Panc1 (cell line): ENCODE measurements around the gene ITPR2.

Experiments
- POLR2AphosphoS5 ChIP-seq: IDR thresholded peaks from 2 replicates; pipeline ENCODE4 v1.6.1; 2012; ENCODE audit warnings: mild to moderate bottlenecking, low read depth, low read length, moderate library complexity
- SIN3A ChIP-seq: IDR thresholded peaks from 2 replicates; pipeline ENCODE4 v1.6.1; 2012; ENCODE audit warnings: low read depth, mild to moderate bottlenecking, low read length, moderate library complexity, borderline replicate concordance; ENCODE audit not compliant: insufficient read depth
- TCF7L2 ChIP-seq: IDR thresholded peaks from 2 replicates; pipeline ENCODE4 v1.6.1; 2011; ENCODE audit warnings: mild to moderate bottlenecking, low read depth, low read length, inconsistent platforms
- TF ChIP-seq, protein P1 (sequence below): fragments of 450-650 bp; IDR thresholded peaks from 2 replicates; pipeline ENCODE4 v1.5.1; 2017; ENCODE audit warnings: mild to moderate bottlenecking
- TF ChIP-seq, protein P2 (sequence below), 2 experiments: IDR thresholded peaks; 2 replicates each; pipeline ENCODE4 v1.6.1; 2011 to 2012; ENCODE audit warnings: low read depth in 2 of 2, control low read depth in 1 of 2, low read length in 1 of 2, mild to moderate bottlenecking in 1 of 2, moderate library complexity in 1 of 2; ENCODE audit not compliant: insufficient read depth in 1 of 2

DNA sequence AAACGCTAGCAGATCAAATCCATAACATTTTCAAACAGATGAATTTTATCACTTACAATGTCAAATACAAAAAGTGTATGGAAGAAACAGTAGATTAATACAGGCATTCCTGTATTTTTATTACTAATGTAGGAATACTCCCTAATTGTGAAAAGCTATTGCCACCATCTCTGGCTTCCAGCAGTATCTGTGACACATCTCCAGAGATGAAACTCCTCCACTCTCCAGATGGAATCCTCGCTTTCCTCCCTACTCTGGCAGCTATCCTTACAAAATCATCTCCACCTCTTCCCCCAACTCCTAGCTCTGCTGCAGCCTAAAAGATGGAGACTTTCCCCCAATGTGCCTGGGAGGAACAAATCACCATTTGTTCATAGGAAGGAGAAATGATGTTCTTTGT, 426.2 kb downstream of the ITPR2 start:
- TF ChIP-seq, protein P1, sequence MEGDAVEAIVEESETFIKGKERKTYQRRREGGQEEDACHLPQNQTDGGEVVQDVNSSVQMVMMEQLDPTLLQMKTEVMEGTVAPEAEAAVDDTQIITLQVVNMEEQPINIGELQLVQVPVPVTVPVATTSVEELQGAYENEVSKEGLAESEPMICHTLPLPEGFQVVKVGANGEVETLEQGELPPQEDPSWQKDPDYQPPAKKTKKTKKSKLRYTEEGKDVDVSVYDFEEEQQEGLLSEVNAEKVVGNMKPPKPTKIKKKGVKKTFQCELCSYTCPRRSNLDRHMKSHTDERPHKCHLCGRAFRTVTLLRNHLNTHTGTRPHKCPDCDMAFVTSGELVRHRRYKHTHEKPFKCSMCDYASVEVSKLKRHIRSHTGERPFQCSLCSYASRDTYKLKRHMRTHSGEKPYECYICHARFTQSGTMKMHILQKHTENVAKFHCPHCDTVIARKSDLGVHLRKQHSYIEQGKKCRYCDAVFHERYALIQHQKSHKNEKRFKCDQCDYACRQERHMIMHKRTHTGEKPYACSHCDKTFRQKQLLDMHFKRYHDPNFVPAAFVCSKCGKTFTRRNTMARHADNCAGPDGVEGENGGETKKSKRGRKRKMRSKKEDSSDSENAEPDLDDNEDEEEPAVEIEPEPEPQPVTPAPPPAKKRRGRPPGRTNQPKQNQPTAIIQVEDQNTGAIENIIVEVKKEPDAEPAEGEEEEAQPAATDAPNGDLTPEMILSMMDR = no peak
- TF ChIP-seq, protein P2, sequence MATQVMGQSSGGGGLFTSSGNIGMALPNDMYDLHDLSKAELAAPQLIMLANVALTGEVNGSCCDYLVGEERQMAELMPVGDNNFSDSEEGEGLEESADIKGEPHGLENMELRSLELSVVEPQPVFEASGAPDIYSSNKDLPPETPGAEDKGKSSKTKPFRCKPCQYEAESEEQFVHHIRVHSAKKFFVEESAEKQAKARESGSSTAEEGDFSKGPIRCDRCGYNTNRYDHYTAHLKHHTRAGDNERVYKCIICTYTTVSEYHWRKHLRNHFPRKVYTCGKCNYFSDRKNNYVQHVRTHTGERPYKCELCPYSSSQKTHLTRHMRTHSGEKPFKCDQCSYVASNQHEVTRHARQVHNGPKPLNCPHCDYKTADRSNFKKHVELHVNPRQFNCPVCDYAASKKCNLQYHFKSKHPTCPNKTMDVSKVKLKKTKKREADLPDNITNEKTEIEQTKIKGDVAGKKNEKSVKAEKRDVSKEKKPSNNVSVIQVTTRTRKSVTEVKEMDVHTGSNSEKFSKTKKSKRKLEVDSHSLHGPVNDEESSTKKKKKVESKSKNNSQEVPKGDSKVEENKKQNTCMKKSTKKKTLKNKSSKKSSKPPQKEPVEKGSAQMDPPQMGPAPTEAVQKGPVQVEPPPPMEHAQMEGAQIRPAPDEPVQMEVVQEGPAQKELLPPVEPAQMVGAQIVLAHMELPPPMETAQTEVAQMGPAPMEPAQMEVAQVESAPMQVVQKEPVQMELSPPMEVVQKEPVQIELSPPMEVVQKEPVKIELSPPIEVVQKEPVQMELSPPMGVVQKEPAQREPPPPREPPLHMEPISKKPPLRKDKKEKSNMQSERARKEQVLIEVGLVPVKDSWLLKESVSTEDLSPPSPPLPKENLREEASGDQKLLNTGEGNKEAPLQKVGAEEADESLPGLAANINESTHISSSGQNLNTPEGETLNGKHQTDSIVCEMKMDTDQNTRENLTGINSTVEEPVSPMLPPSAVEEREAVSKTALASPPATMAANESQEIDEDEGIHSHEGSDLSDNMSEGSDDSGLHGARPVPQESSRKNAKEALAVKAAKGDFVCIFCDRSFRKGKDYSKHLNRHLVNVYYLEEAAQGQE (IDR thresholded peaks at IDR 0.05; ENCODE audit: insufficient read depth in 1 of 2, low read depth in 2 of 2, low read length in 1 of 2) = no peak
- no peak for TF ChIP-seq POLR2AphosphoS5
- TF ChIP-seq TCF7L2 = no peak
- no peak for TF ChIP-seq SIN3A
